ENCODE results near the gene GATA3.
"Not testable (repeated sequence)": the region's sequence is repeated elsewhere in the genome, so short reads cannot be mapped to it uniquely, and the experiment has no call there.

GATA3 gene

GRCh38 chr10:8054494-8055407, at the start of gene GATA3:
Gene GATA3, plus strand, starts transcription at chr10:8054688. Its CDS starts 968 bp downstream, at chr10:8055656.
- DNase-seq = peak; percentile 83

GRCh38 chr10:8006274-8006999, 48.1 kb upstream of the GATA3 start:
- Mint-ChIP-seq H3K27ac (no peak overlapping the region), H3K9me3 (peaks cover 27% of the 10 kb centered on the region), H3K36me3 (ENCODE audit: low read depth) (peaks cover 42% of the 10 kb centered on the region), H3K27me3 (no peaks in the 10 kb centered on the region), H3K4me1 (no peaks in the 10 kb centered on the region), H3K4me3 (no peak overlapping the region)
- ATAC-seq (no peak), DNase-seq (no peak)

More at GRCh38 chr10:8054494-8055407, at the start of gene GATA3:
- Mint-ChIP-seq H3K4me1 (peaks cover 55% of the 10 kb centered on the region), H3K4me3 (peak within 1 kb of the TSS; percentile 88), H3K36me3 (ENCODE audit: low read depth) (peaks cover 30% of the 10 kb centered on the region), H3K27me3 (peaks cover 16% of the 10 kb centered on the region), H3K9me3 (no peaks in the 10 kb centered on the region), H3K27ac (peak within 1 kb of the TSS; percentile 97)
- ATAC-seq = peak; percentile 51

DNA sequence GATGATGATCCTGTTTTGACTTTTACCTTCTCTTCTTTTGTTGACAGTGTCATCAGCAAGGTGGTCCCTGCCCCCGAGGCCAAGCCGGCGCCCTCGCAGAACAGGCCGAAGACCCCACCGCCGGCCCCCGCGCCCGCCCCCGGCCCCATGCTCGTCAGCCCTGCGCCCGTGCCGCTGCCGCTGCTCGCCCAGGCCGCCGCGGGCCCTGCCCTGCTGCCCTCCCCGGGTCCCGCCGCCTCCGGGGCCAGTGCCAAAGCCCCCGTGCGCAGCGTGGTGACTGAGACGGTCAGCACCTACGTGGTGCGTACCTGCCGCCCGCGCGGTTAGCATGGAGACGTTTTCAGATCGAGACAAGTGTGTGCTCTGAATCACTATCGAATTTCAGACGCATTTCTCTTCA, 45.5 kb upstream of the GATA3 start:
- H3K36me3 Mint-ChIP-seq (ENCODE audit: low read depth) = peaks cover 34% of the 10 kb centered on the region
- DNase-seq (no peak), ATAC-seq (no peak)
- no peak overlapping the region for H3K4me3 Mint-ChIP-seq
- H3K4me1 Mint-ChIP-seq = no peaks in the 10 kb centered on the region
- no peaks in the 10 kb centered on the region for H3K27me3 Mint-ChIP-seq
- no peak overlapping the region for H3K27ac Mint-ChIP-seq
- H3K9me3 Mint-ChIP-seq = peaks cover 10% of the 10 kb centered on the region

GRCh38 chr10:8013006-8013405, 41.5 kb upstream of the GATA3 start:
- Mint-ChIP-seq H3K4me3 (no peak overlapping the region), H3K27ac (no peak overlapping the region), H3K27me3 (no peaks in the 10 kb centered on the region), H3K9me3 (no peaks in the 10 kb centered on the region), H3K4me1 (no peaks in the 10 kb centered on the region), H3K36me3 (ENCODE audit: low read depth) (peaks cover 21% of the 10 kb centered on the region)
- DNase-seq = no peak
- ATAC-seq = no peak

DNA sequence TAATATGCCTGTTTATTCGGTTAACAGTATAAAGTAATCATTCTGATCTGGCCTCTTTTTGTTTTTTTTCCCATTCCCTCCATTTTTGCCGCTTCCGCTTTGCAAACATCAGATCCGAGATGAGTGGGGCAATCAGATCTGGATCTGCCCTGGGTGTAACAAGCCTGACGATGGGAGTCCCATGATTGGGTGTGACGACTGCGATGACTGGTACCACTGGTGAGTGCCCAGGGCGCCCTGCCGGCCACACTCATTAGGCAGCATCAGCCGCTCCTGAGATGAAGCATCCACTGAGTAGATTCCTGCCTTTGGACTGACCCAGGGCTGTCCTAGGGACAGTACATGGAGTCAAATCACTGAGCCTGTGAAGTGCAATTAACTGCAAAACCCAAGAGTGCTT, 40.9 kb upstream of the GATA3 start:
- no peak for DNase-seq
- peaks cover 20% of the 10 kb centered on the region for H3K36me3 Mint-ChIP-seq (ENCODE audit: low read depth)
- H3K27me3 Mint-ChIP-seq = no peaks in the 10 kb centered on the region
- no peaks in the 10 kb centered on the region for H3K4me1 Mint-ChIP-seq
- no peak overlapping the region for H3K27ac Mint-ChIP-seq
- no peak overlapping the region for H3K4me3 Mint-ChIP-seq
- no peaks in the 10 kb centered on the region for H3K9me3 Mint-ChIP-seq
- ATAC-seq = no peak

- DNase-seq (no peak), ATAC-seq (no peak)
- peaks cover 15% of the 10 kb centered on the region for H3K36me3 Mint-ChIP-seq (ENCODE audit: low read depth)
- H3K27ac Mint-ChIP-seq = no peak overlapping the region
- no peaks in the 10 kb centered on the region for H3K27me3 Mint-ChIP-seq
- no peaks in the 10 kb centered on the region for H3K9me3 Mint-ChIP-seq
- no peaks in the 10 kb centered on the region for H3K4me1 Mint-ChIP-seq
- no peak overlapping the region for H3K4me3 Mint-ChIP-seq
Observed at GRCh38 chr10:8014649-8015048, 39.8 kb upstream of the GATA3 start.

GRCh38 chr10:8017277-8017676, 37.2 kb upstream of the GATA3 start:
- ATAC-seq (no peak), DNase-seq (no peak)
- Mint-ChIP-seq H3K9me3 (no peaks in the 10 kb centered on the region), H3K27me3 (peaks cover 2% of the 10 kb centered on the region), H3K27ac (no peak overlapping the region), H3K4me3 (no peak overlapping the region), H3K36me3 (ENCODE audit: low read depth) (peaks cover 11% of the 10 kb centered on the region), H3K4me1 (no peaks in the 10 kb centered on the region)

GRCh38 chr10:8023321-8023720, 31.2 kb upstream of the GATA3 start:
- no peaks in the 10 kb centered on the region for H3K9me3 Mint-ChIP-seq
- no peak overlapping the region for H3K27ac Mint-ChIP-seq
- H3K4me3 Mint-ChIP-seq = no peak overlapping the region
- ATAC-seq (no peak), DNase-seq (no peak)
- peaks cover 19% of the 10 kb centered on the region for H3K27me3 Mint-ChIP-seq
- peaks cover 5% of the 10 kb centered on the region for H3K4me1 Mint-ChIP-seq
- no peaks in the 10 kb centered on the region for H3K36me3 Mint-ChIP-seq (ENCODE audit: low read depth)

- no peak overlapping the region for H3K4me3 Mint-ChIP-seq
- peaks cover 5% of the 10 kb centered on the region for H3K4me1 Mint-ChIP-seq
- ATAC-seq (no peak), DNase-seq (no peak)
- H3K27ac Mint-ChIP-seq = no peak overlapping the region
- H3K9me3 Mint-ChIP-seq = no peaks in the 10 kb centered on the region
- peaks cover 19% of the 10 kb centered on the region for H3K27me3 Mint-ChIP-seq
- H3K36me3 Mint-ChIP-seq (ENCODE audit: low read depth) = no peaks in the 10 kb centered on the region
Observed at GRCh38 chr10:8023851-8024250, 30.6 kb upstream of the GATA3 start.

DNA sequence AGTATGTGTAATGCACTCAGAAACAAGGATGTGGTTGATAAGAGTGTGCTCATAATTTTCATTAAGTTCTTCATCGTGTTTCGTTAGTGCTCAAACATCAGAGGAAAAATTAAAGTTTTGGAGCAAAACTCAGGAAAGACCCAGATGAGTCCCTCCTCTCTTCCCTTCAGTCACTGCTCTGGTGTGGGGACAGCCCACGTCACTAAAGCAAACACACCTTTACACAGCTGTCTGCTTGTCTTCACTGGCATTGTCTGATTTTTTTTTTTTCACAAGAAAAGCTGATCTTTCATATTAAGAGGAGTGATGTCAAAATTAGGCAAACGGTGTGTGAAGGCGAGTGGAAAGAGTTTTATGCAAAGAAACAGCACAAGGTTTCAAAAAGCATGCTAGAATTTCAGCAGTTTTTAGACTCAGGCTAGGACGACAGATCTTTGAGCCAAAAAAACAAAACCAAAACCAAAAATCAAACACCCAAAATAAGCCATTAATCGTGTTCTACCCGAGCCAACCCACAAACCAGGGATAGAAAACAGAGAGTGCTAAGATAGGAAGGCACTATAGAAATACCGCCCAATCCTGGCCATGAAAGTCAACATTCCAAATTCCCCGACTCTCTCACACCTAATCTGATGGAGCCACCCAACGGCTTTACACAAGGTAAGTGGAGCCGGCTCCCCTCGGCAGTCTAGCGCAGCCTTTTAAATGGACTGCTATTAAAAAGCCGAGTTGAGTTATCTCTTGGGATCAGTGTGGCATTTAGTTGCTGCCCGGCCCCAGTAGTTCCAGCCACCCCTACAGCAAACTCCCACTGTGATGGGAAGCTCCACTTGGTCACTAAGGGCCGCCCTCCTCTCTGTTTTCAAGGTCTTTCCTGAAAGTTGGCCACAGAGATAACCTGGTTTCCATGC, 27.9 kb upstream of the GATA3 start:
- Mint-ChIP-seq H3K27me3 (peaks cover 22% of the 10 kb centered on the region), H3K4me1 (peaks cover 5% of the 10 kb centered on the region), H3K36me3 (ENCODE audit: low read depth) (no peaks in the 10 kb centered on the region), H3K9me3 (no peaks in the 10 kb centered on the region), H3K4me3 (peak overlapping the region; percentile 73), H3K27ac (no peak overlapping the region)
- DNase-seq (no peak), ATAC-seq (no peak)

- H3K36me3 Mint-ChIP-seq (ENCODE audit: low read depth); ATAC-seq; H3K4me3 Mint-ChIP-seq; H3K9me3 Mint-ChIP-seq; H3K27ac Mint-ChIP-seq; DNase-seq: not testable (repeated sequence)
- Mint-ChIP-seq H3K4me1 (peaks cover 15% of the 10 kb centered on the region), H3K27me3 (peaks cover 44% of the 10 kb centered on the region)
Observed at GRCh38 chr10:8031211-8031610, 23.3 kb upstream of the GATA3 start.

DNA sequence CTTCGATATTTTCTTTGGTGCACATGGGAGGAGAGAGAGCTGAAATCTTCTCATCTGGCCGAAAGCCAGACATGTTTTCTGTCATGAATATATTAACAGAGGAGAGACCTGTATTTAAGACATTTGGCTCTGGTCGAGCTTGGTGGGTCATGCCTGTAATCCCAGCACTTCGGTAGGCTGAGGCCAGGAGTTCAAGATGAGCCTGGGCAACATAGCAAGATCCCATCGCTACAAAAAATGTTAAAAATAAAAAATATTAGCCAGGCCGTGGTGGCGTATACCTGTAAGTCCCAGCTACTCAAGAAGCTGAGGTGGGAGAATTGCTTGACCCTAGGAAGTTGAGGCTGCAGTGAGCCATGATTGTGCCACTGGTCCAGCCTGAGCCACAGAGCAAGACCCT, 21.9 kb upstream of the GATA3 start:
- H3K9me3 Mint-ChIP-seq = no peaks in the 10 kb centered on the region
- H3K27me3 Mint-ChIP-seq = peaks cover 45% of the 10 kb centered on the region
- DNase-seq (no peak), ATAC-seq (no peak)
- H3K4me1 Mint-ChIP-seq = peaks cover 15% of the 10 kb centered on the region
- H3K4me3 Mint-ChIP-seq = no peak overlapping the region
- H3K27ac Mint-ChIP-seq = no peak overlapping the region
- H3K36me3 Mint-ChIP-seq (ENCODE audit: low read depth) = peaks cover 4% of the 10 kb centered on the region

GRCh38 chr10:8033812-8034465, 20.5 kb upstream of the GATA3 start:
- Mint-ChIP-seq H3K36me3 (ENCODE audit: low read depth) (peaks cover 4% of the 10 kb centered on the region), H3K9me3 (peaks cover 5% of the 10 kb centered on the region), H3K27ac (no peak overlapping the region), H3K27me3 (peaks cover 59% of the 10 kb centered on the region), H3K4me3 (no peak overlapping the region), H3K4me1 (peaks cover 15% of the 10 kb centered on the region)
- ATAC-seq (no peak), DNase-seq (peak; percentile 14)

Measured in activated naive CD8-positive, alpha-beta T cell treated with anti-CD3 and anti-CD28 coated beads, Interleukin-2, amount 50 U/mL, for 24 hours (primary cell).